ENCODE data around the gene AURKA. TPM values are rescaled to one million over a fixed set of nuclear protein-coding genes. Genes with fewer than 3 reads are reported as not detected.
"Not testable (repeated sequence)": the region's sequence is repeated elsewhere in the genome, so short reads cannot be mapped to it uniquely, and the experiment has no call there.

AURKA gene
- total and polyA plus RNA-seq, 4 donors = 0.26 to 2.1 (median 0.76) TPM

DNA sequence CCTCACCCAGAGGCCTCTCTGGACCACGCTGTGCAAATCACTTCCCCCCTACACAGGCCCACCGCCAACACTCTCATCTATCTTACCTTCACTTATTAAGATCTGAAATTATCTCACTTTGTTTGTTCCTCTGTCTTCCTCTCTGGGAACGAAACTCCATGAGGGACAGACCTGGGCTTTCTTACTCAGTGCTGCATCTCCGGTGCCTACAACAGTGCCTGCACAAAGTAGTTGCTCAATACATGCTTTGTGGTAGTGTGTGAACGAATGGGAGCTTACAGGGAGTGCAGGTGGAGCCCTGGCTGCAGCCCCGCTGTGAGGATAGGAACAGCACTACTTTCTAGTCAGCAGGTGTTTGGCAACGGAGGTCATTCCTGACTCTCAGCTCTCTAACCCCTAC, 25.4 kb upstream of the AURKA start:
- WGBS, 2 donors = 89 to 94% methylated on average over 7 of the region's 7 CpGs
- Histone ChIP-seq H3K9me3 (ENCODE audit: control insufficient read depth, low read length) (no peaks in the 10 kb centered on the region), H3K36me3 (ENCODE audit: control insufficient read depth in 1 of 2, insufficient read depth in 2 of 2, low read length in 1 of 2) (no peaks in the 10 kb centered on the region), H3K4me1 (ENCODE audit: control insufficient read depth in 1 of 2, insufficient read depth in 2 of 2, low read length in 2 of 2) (no peaks in the 10 kb centered on the region), H3K27me3 (ENCODE audit: control insufficient read depth in 1 of 2, insufficient read depth in 2 of 2, low read length in 1 of 2) (no peaks in the 10 kb centered on the region), H3K27ac (ENCODE audit: low read depth in 1 of 2, low read length in 2 of 2) (no peak overlapping the region), H3K4me3 (ENCODE audit: low read length in 2 of 2) (no peak overlapping the region)
- DNase-seq (no peak), ATAC-seq (ENCODE audit: low FRiP score) (no peak)
- intact Hi-C loops (cut with DNase I) = no loop called here

GRCh38 chr20:56414842-56415765, 23.1 kb upstream of the AURKA start:
- H3K4me1 ChIP-seq (ENCODE audit: control insufficient read depth in 1 of 2, insufficient read depth in 2 of 2, low read length in 2 of 2) = no peaks in the 10 kb centered on the region
- no peaks in the 10 kb centered on the region for H3K9me3 ChIP-seq (ENCODE audit: control insufficient read depth, low read length)
- H3K27ac ChIP-seq (ENCODE audit: low read depth in 1 of 2, low read length in 2 of 2) = no peak overlapping the region
- intact Hi-C loops (cut with DNase I) = no loop called here
- WGBS, 2 donors = 84 to 89% methylated on average over 12 of the region's 12 CpGs
- no peaks in the 10 kb centered on the region for H3K36me3 ChIP-seq (ENCODE audit: control insufficient read depth in 1 of 2, insufficient read depth in 2 of 2, low read length in 1 of 2)
- H3K4me3 ChIP-seq (ENCODE audit: low read length in 2 of 2) = no peak overlapping the region
- no peaks in the 10 kb centered on the region for H3K27me3 ChIP-seq (ENCODE audit: control insufficient read depth in 1 of 2, insufficient read depth in 2 of 2, low read length in 1 of 2)
- ATAC-seq (ENCODE audit: low FRiP score) = no peak
- no peak for DNase-seq

- Histone ChIP-seq H3K27me3 (ENCODE audit: control insufficient read depth in 1 of 2, insufficient read depth in 2 of 2, low read length in 1 of 2) (no peaks in the 10 kb centered on the region), H3K27ac (ENCODE audit: low read depth in 1 of 2, low read length in 2 of 2) (no peak overlapping the region), H3K9me3 (ENCODE audit: control insufficient read depth, low read length) (no peaks in the 10 kb centered on the region), H3K4me1 (ENCODE audit: control insufficient read depth in 1 of 2, insufficient read depth in 2 of 2, low read length in 2 of 2) (no peaks in the 10 kb centered on the region), H3K36me3 (ENCODE audit: control insufficient read depth in 1 of 2, insufficient read depth in 2 of 2, low read length in 1 of 2) (no peaks in the 10 kb centered on the region), H3K4me3 (ENCODE audit: low read length in 2 of 2) (no peak overlapping the region)
- intact Hi-C loops (cut with DNase I) = no loop called here
- no peak for DNase-seq
- no peak for ATAC-seq (ENCODE audit: low FRiP score)
- 97% methylated on average over 3 of the region's 3 CpGs for WGBS, 2 donors
Measured at GRCh38 chr20:56412949-56413348, 20.9 kb upstream of the AURKA start.

DNA sequence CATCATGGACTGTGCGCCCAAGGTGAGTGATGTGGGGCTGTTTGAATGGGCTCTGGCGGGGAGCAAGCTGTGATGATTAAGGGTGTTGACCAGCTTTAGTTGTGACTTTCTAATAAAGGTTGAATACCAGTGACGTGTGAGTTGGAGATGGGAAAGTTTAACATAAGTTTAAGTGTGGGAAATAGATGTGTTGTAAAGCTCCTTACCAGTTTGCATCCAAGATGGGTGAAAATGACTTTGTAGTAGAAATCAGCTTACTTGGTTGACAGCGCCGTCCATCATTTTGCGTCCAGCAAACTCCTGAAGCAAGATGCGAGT, 20.4 kb upstream of the AURKA start:
- no peak overlapping the region for H3K4me3 ChIP-seq (ENCODE audit: low read length in 2 of 2)
- H3K27ac ChIP-seq (ENCODE audit: low read depth in 1 of 2, low read length in 2 of 2) = no peak overlapping the region
- H3K4me1 ChIP-seq (ENCODE audit: control insufficient read depth in 1 of 2, insufficient read depth in 2 of 2, low read length in 2 of 2) = no peaks in the 10 kb centered on the region
- no peak for ATAC-seq (ENCODE audit: low FRiP score)
- DNase-seq = no peak
- 88 to 91% methylated on average over 7 of the region's 7 CpGs for WGBS, 2 donors
- no peaks in the 10 kb centered on the region for H3K36me3 ChIP-seq (ENCODE audit: control insufficient read depth in 1 of 2, insufficient read depth in 2 of 2, low read length in 1 of 2)
- intact Hi-C loops (cut with DNase I) = no loop called here
- no peaks in the 10 kb centered on the region for H3K27me3 ChIP-seq (ENCODE audit: control insufficient read depth in 1 of 2, insufficient read depth in 2 of 2, low read length in 1 of 2)
- no peaks in the 10 kb centered on the region for H3K9me3 ChIP-seq (ENCODE audit: control insufficient read depth, low read length)

DNA sequence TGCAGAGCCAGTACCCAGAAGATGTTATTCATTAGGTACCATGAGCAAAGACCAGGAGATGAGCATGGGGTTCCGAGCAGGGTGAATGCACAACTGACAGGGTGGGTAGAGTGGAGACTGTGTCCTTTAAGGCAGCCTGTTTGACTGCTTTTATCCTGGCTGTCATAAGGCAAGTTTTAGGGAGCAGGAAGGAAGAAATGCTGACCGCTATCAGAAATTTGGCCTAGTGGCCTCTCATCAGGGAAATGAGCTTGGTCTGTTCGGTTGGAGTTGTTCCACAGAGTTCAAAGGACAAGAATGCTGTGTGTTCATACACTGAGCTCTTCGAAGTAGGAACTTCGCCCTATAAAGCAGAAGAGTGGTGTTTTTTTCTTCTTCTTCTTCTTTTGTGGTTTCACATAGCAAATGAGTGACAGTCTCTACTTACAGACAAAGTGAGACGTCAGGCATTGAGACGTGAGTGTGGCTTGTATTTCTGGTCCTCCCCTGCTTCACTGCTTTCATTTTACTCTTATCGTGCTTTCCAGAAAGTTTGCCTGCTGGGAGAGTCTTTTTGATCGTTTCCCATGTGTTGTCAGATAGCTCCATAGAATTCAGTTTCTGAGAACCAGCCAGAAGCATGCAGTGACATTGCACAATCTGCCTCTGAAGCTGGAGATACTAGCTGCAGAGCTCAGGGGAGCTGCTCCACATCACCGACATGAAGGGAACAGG, 19.9 kb upstream of the AURKA start, which contains the start of gene CASS4:
TSS of gene CASS4 (plus strand) at position 502 of the 714 bp plus-strand sequence. CDS start at position 701, 199 bp downstream.
- Histone ChIP-seq H3K9me3 (ENCODE audit: control insufficient read depth, low read length) (no peaks in the 10 kb centered on the region), H3K4me1 (ENCODE audit: control insufficient read depth in 1 of 2, insufficient read depth in 2 of 2, low read length in 2 of 2) (no peaks in the 10 kb centered on the region), H3K27ac (ENCODE audit: low read depth in 1 of 2, low read length in 2 of 2) (no peak within 1 kb of the TSS), H3K4me3 (ENCODE audit: low read length in 2 of 2) (no peak within 1 kb of the TSS), H3K36me3 (ENCODE audit: control insufficient read depth in 1 of 2, insufficient read depth in 2 of 2, low read length in 1 of 2) (peaks cover 0 to 3% of the 10 kb centered on the region in 2 donors), H3K27me3 (ENCODE audit: control insufficient read depth in 1 of 2, insufficient read depth in 2 of 2, low read length in 1 of 2) (no peaks in the 10 kb centered on the region)
- DNase-seq (no peak), ATAC-seq (ENCODE audit: low FRiP score) (peak; percentile 74)
- WGBS, 2 donors = 76 to 82% methylated on average over 10 of the region's 10 CpGs
- intact Hi-C loops (cut with DNase I) = no loop called here

DNA sequence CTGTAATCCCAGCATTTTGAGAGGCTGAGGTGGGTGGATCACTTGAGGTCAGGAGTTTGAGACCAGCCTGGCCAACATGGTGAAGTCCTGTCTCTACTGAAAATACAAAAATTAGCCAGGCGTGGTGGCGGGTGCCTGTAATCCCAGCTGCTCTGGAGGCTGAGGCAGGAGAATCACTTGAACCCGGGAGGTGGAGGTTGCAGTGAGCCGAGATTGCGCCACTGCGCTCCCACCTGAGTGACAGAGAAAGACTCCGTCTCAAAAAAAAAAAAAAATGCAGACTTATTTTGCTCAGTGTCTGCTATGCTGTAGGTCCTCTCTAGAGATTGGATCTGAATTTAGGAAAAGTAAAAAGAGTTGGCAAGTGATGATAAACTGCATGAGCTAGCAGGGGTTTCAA, 19.3 kb upstream of the AURKA start:
- DNase-seq; intact Hi-C loops (cut with DNase I); H3K27ac ChIP-seq (ENCODE audit: low read depth in 1 of 2, low read length in 2 of 2); H3K27me3 ChIP-seq (ENCODE audit: control insufficient read depth in 1 of 2, insufficient read depth in 2 of 2, low read length in 1 of 2); H3K4me3 ChIP-seq (ENCODE audit: low read length in 2 of 2); ATAC-seq (ENCODE audit: low FRiP score); H3K36me3 ChIP-seq (ENCODE audit: control insufficient read depth in 1 of 2, insufficient read depth in 2 of 2, low read length in 1 of 2); H3K4me1 ChIP-seq (ENCODE audit: control insufficient read depth in 1 of 2, insufficient read depth in 2 of 2, low read length in 2 of 2); H3K9me3 ChIP-seq (ENCODE audit: control insufficient read depth, low read length): not testable (repeated sequence)
- 96 to 97% methylated on average over 7 of the region's 7 CpGs for WGBS, 2 donors

- Histone ChIP-seq H3K9me3 (ENCODE audit: control insufficient read depth, low read length) (no peaks in the 10 kb centered on the region), H3K4me3 (ENCODE audit: low read length in 2 of 2) (no peak overlapping the region), H3K36me3 (ENCODE audit: control insufficient read depth in 1 of 2, insufficient read depth in 2 of 2, low read length in 1 of 2) (peaks cover 3 to 4% of the 10 kb centered on the region in 2 donors), H3K27me3 (ENCODE audit: control insufficient read depth in 1 of 2, insufficient read depth in 2 of 2, low read length in 1 of 2) (no peaks in the 10 kb centered on the region), H3K4me1 (ENCODE audit: control insufficient read depth in 1 of 2, insufficient read depth in 2 of 2, low read length in 2 of 2) (no peaks in the 10 kb centered on the region), H3K27ac (ENCODE audit: low read depth in 1 of 2, low read length in 2 of 2) (no peak overlapping the region)
- intact Hi-C loops (cut with DNase I) = no loop called here
- 42 to 92% methylated on average over 1 of the region's 1 CpG for WGBS, 2 donors
- no peak for ATAC-seq (ENCODE audit: low FRiP score)
- DNase-seq = no peak
Measured at GRCh38 chr20:56409956-56410355, 17.9 kb upstream of the AURKA start.

DNA sequence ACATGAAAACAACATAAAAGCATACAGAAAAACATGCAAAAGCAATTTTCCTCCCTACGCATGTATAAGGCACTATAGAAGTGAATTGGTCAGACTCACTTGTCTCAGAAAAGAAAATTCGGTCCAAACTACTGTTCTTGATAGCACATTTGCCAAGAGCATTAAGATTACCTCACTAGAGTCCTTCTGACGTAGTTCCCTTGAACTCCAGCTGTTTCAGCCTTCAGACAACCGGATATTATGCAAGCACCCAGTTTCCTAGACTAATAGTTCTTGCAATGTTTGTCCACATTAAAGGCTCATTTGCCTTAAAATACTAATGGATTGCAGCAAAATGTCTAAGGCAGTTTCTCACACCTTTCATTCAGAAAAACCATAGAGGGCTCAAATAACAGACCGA, 17.5 kb upstream of the AURKA start:
- H3K4me3 ChIP-seq (ENCODE audit: low read length in 2 of 2) = no peak overlapping the region
- H3K36me3 ChIP-seq (ENCODE audit: control insufficient read depth in 1 of 2, insufficient read depth in 2 of 2, low read length in 1 of 2) = peaks cover 3 to 4% of the 10 kb centered on the region in 2 donors
- H3K4me1 ChIP-seq (ENCODE audit: control insufficient read depth in 1 of 2, insufficient read depth in 2 of 2, low read length in 2 of 2) = no peaks in the 10 kb centered on the region
- H3K27ac ChIP-seq (ENCODE audit: low read depth in 1 of 2, low read length in 2 of 2) = no peak overlapping the region
- ATAC-seq (ENCODE audit: low FRiP score) (no peak), DNase-seq (no peak)
- H3K9me3 ChIP-seq (ENCODE audit: control insufficient read depth, low read length) = no peaks in the 10 kb centered on the region
- intact Hi-C loops (cut with DNase I) = no loop called here
- WGBS, 2 donors = 83 to 85% methylated on average over 5 of the region's 5 CpGs
- no peaks in the 10 kb centered on the region for H3K27me3 ChIP-seq (ENCODE audit: control insufficient read depth in 1 of 2, insufficient read depth in 2 of 2, low read length in 1 of 2)

- Histone ChIP-seq H3K4me3 (ENCODE audit: low read length in 2 of 2) (no peak overlapping the region), H3K36me3 (ENCODE audit: control insufficient read depth in 1 of 2, insufficient read depth in 2 of 2, low read length in 1 of 2) (peaks cover 3 to 6% of the 10 kb centered on the region in 2 donors), H3K27ac (ENCODE audit: low read depth in 1 of 2, low read length in 2 of 2) (no peak overlapping the region), H3K9me3 (ENCODE audit: control insufficient read depth, low read length) (no peaks in the 10 kb centered on the region), H3K27me3 (ENCODE audit: control insufficient read depth in 1 of 2, insufficient read depth in 2 of 2, low read length in 1 of 2) (no peaks in the 10 kb centered on the region), H3K4me1 (ENCODE audit: control insufficient read depth in 1 of 2, insufficient read depth in 2 of 2, low read length in 2 of 2) (no peaks in the 10 kb centered on the region)
- 93 to 95% methylated on average over 3 of the region's 3 CpGs for whole genome bisulfite sequencing, 2 donors
- intact Hi-C loops (cut with DNase I) = no loop called here
- ATAC-seq (ENCODE audit: low FRiP score) (no peak), DNase-seq (no peak)
Measured at GRCh38 chr20:56406910-56407309, 14.9 kb upstream of the AURKA start.

Data from aorta (tissue), 5 donors.